K562 (cell line): ENCODE measurements around the gene MMP15. TPM values are rescaled to one million over a fixed set of nuclear protein-coding genes. Genes with fewer than 3 reads are reported as not detected.

ENCODE experiments used
- ATAC-seq: fragments of 200-7000 bp; cut with Tn5 transposase; 3 replicates; pipeline ENCODE4 v1.9.1; 2020; ENCODE audit warnings: moderate library complexity
- BruUV-seq: library from RNA; stranded (reverse); fragments of 400-500 nt; replicated peaks from 2 replicates; lab custom pipeline; 2021; lab: Mats Ljungman, UMichigan
- CTCF ChIA-PET: fragments of 300-600 bp; formaldehyde crosslinking; extraction: SDS; loops from one replicate; lab custom pipeline; 2021; ENCODE audit warnings: low intra/inter-chr PET ratio; lab: Yijun Ruan, JAX
- POLR2A ChIA-PET: fragments of 300-600, 350-650 bp; sonication (Branson Sonifier 250); formaldehyde crosslinking; extraction: SDS; loops from one replicate; lab custom pipeline; 2021; ENCODE audit warnings: antibody characterized with exemption, inconsistent platforms; lab: Yijun Ruan, JAX
- DNase-seq, 4 experiments: peaks; one replicate each; pipeline versions ENCODE4 v3.0.0 to v3.0.0-alpha.2; 2011 to 2018; ENCODE audit warnings: low spot score in 3 of 4, mixed read lengths in 3 of 4; ENCODE audit errors: extremely low read depth in 1 of 4
- FAIRE-seq: peaks from 2 replicates; lab custom pipeline; 2011; peaks lifted over from hg19 to GRCh38; lab: Jason Lieb, UNC
- H2AFZ ChIP-seq: 2 replicates; pipeline ENCODE4 v1.6.0; 2011; ENCODE audit warnings: low read depth, low read length, control low read depth, inconsistent platforms
- H3K27ac ChIP-seq: fragments of 200-600 bp; 3 replicates; pipeline ENCODE4 v1.8.0; 2011; ENCODE audit warnings: low read depth, mild to moderate bottlenecking, control low read depth, inconsistent platforms, low read length, moderate library complexity, mixed read lengths; ENCODE audit errors: extremely low read depth
- H3K27me3 ChIP-seq, 2 experiments: fragments of 300-600 bp in 1 of 2; 2 replicates in 1 of 2; 3 replicates in 1 of 2; pipeline versions ENCODE4 v1.6.0 to v1.8.0; 2011; ENCODE audit warnings: inconsistent platforms in 2 of 2, low read length in 2 of 2, mild to moderate bottlenecking in 1 of 2, mixed read lengths in 1 of 2, moderate library complexity in 1 of 2; ENCODE audit not compliant: control insufficient read depth in 2 of 2, insufficient read depth in 2 of 2
- H3K36me3 ChIP-seq: fragments of 300-600 bp; 3 replicates; pipeline ENCODE4 v1.8.0; 2011; ENCODE audit warnings: mild to moderate bottlenecking, low read length, inconsistent platforms; ENCODE audit not compliant: control insufficient read depth, insufficient read depth
- H3K4me1 ChIP-seq, 2 experiments: fragments of 200-600 bp in 1 of 2; replicated peaks in 1 of 2; 2 replicates in 1 of 2; 3 replicates in 1 of 2; pipeline versions ENCODE4 v1.5.1 to v1.8.0; 2011; ENCODE audit warnings: inconsistent platforms in 2 of 2, low read length in 2 of 2, mild to moderate bottlenecking in 1 of 2, mixed read lengths in 1 of 2, moderate library complexity in 1 of 2; ENCODE audit not compliant: control insufficient read depth in 2 of 2, insufficient read depth in 2 of 2
- H3K4me2 ChIP-seq: 2 replicates; pipeline ENCODE4 v1.6.1; 2011; ENCODE audit warnings: low read length, control low read depth, inconsistent platforms, mixed read lengths; ENCODE audit not compliant: insufficient read depth
- H3K4me3 ChIP-seq: fragments of 200-600 bp; sonication (generic), shearing (Covaris generic); 2 replicates; pipeline ENCODE4 v1.5.1; 2016; ENCODE audit warnings: control low read depth, inconsistent platforms
- H3K79me2 ChIP-seq: fragments of 200-600 bp; 3 replicates; pipeline ENCODE4 v1.8.0; 2011; ENCODE audit warnings: low read length, inconsistent platforms; ENCODE audit not compliant: control insufficient read depth, insufficient read depth
- H3K9ac ChIP-seq, 2 experiments: 2 replicates each; pipeline versions ENCODE4 v1.6.0 to v1.6.1; 2011; ENCODE audit warnings: low read depth in 2 of 2, low read length in 2 of 2, control low read depth in 1 of 2, inconsistent platforms in 1 of 2, mild to moderate bottlenecking in 1 of 2, mixed read lengths in 1 of 2; ENCODE audit not compliant: insufficient read depth in 1 of 2
- H3K9me1 ChIP-seq: one replicate; pipeline ENCODE4 v1.6.0; 2011; ENCODE audit warnings: inconsistent platforms, mild to moderate bottlenecking, low read length, moderate library complexity; ENCODE audit not compliant: control insufficient read depth, insufficient read depth
- H3K9me3 ChIP-seq: replicated peaks from 2 replicates; pipeline ENCODE4 v1.5.1; 2011; ENCODE audit warnings: low read depth, low read length, inconsistent platforms; ENCODE audit not compliant: control insufficient read depth, insufficient read depth
- H4K20me1 ChIP-seq: replicated peaks from 2 replicates; pipeline ENCODE4 v1.6.1; 2011; ENCODE audit warnings: low read length, inconsistent platforms, mixed read lengths; ENCODE audit not compliant: control insufficient read depth, insufficient read depth
- NUFIP1 ChIP-seq: fragments of 450-650 bp; IDR thresholded peaks from 2 replicates; pipeline ENCODE4 v1.6.1; 2018; ENCODE audit not compliant: partially characterized antibody
- SIN3A ChIP-seq, 2 experiments: fragments of 150-350 bp in 1 of 2; IDR thresholded peaks; 2 replicates each; pipeline ENCODE4 v1.6.1; 2011 to 2016; ENCODE audit warnings: borderline replicate concordance in 2 of 2, low read depth in 2 of 2, low read length in 2 of 2, mild to moderate bottlenecking in 2 of 2, moderate library complexity in 2 of 2; ENCODE audit not compliant: control insufficient read depth in 1 of 2
- TCFL5 ChIP-seq: fragments of 250-450 bp; sonication (Bioruptor Pico); conservative IDR thresholded peaks from 2 replicates; pipeline ENCODE4 v1.6.1; 2021; ENCODE audit warnings: mild to moderate bottlenecking, moderate library complexity, matching md5 sums
- ZNF717 ChIP-seq: fragments of 250-450 bp; sonication (Bioruptor Pico); IDR thresholded peaks from 2 replicates; pipeline ENCODE4 v1.5.0; 2021
- WGBS: fragments of 100-300 bp; shearing (Covaris generic); methylation state at CpG from one replicate; pipeline ENCODE4 v1.1.6; 2016; ENCODE audit warnings: low coverage, mixed read lengths; ENCODE audit not compliant: insufficient coverage; ENCODE audit errors: missing lambda C conversion rate; 5-methylcytosine and 5-hydroxymethylcytosine counted together
- in situ Hi-C: fragments of 300-500 bp; cut with MboI; formaldehyde crosslinking; loops from 4 replicates; pipeline ENCODE4 v1.15.0; 2018; ENCODE audit warnings: inconsistent platforms, mixed read lengths
- intact Hi-C: fragments of 100-400 bp; cut with micrococcal nuclease; formaldehyde crosslinking; loops from 2 replicates; pipeline ENCODE4 v1.14.2; 2022
- polyA plus RNA-seq, 8 experiments: library from polyadenylated mRNA; depleted of rRNA in 4 of 8; stranded (reverse) in 5 of 8; unstranded in 3 of 8; fragments of >200 nt; fragmentation: Nextera tagmentation in 2 of 8; fragmentation: Illumina TruSeq in 1 of 8; extraction: Ambion mirVana in 2 of 8; extraction: Trizol in 1 of 8; gene quantifications; 2 replicates each; pipeline versions ENCODE4 v1.2.1 to v1.2.3, GENCODE V29; 2011 to 2014; ENCODE audit warnings: inconsistent platforms in 1 of 8, missing spikeins in 1 of 8
- total RNA-seq, 7 experiments: library from RNA; depleted of rRNA in 6 of 7; stranded (reverse); fragments of >200 nt in 6 of 7; fragmentation: Illumina TruSeq in 2 of 7; extraction: Trizol in 2 of 7; gene quantifications; 2 replicates each; pipeline versions ENCODE4 v1.2.1 to v1.2.3, GENCODE V29; 2011 to 2021; ENCODE audit warnings: low replicate concordance in 1 of 7
- TF ChIP-seq, protein P1 (sequence below): fragments of 450-650 bp; IDR thresholded peaks from 2 replicates; pipeline ENCODE4 v1.6.1; 2017; ENCODE audit warnings: antibody characterized with exemption, mild to moderate bottlenecking

The MMP15 gene
- total and polyA plus RNA-seq, 9 of the 15 experiments (the other 6 are each of a cell fraction or from before 2014, with no cell fraction given), result 0.01 to 20.4 (median 5.5) TPM

DNA sequence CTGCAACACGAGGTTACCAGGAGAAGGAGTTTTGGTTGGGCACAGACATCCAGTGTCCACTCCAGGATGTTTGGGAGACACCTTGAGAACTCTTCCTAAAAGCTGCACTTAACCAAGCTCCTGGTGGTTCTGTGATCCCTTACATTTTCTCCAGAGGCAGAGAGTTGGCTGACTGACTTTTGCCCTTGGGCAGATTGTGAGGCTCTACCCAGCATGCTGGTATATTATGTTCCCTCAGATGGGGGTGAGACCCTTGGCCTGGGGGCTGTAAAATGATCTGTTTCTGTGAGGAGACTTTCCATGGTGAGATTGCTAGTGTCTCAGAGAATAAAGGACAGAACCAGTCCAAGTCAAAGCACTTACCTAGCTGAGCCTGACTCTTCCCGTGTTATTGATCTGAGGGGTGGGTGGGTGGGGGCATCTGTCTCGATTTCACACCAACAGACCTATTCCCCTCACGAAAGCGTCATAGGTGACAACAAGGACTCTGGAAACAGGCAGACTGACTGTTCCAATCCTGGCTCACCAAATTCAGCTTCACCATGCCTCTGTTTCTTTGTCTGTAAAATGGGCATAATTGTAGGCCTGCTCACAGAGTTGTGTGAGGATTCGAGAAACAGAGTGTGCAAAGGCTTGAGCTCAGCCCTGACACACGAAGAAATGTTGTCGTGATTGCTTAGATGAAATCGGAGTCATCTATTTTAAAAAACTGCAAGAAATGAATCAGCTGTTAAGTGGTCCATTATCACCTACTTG lies 12.2 kb upstream of the MMP15 start (continued):
- TF ChIP-seq, protein P1, sequence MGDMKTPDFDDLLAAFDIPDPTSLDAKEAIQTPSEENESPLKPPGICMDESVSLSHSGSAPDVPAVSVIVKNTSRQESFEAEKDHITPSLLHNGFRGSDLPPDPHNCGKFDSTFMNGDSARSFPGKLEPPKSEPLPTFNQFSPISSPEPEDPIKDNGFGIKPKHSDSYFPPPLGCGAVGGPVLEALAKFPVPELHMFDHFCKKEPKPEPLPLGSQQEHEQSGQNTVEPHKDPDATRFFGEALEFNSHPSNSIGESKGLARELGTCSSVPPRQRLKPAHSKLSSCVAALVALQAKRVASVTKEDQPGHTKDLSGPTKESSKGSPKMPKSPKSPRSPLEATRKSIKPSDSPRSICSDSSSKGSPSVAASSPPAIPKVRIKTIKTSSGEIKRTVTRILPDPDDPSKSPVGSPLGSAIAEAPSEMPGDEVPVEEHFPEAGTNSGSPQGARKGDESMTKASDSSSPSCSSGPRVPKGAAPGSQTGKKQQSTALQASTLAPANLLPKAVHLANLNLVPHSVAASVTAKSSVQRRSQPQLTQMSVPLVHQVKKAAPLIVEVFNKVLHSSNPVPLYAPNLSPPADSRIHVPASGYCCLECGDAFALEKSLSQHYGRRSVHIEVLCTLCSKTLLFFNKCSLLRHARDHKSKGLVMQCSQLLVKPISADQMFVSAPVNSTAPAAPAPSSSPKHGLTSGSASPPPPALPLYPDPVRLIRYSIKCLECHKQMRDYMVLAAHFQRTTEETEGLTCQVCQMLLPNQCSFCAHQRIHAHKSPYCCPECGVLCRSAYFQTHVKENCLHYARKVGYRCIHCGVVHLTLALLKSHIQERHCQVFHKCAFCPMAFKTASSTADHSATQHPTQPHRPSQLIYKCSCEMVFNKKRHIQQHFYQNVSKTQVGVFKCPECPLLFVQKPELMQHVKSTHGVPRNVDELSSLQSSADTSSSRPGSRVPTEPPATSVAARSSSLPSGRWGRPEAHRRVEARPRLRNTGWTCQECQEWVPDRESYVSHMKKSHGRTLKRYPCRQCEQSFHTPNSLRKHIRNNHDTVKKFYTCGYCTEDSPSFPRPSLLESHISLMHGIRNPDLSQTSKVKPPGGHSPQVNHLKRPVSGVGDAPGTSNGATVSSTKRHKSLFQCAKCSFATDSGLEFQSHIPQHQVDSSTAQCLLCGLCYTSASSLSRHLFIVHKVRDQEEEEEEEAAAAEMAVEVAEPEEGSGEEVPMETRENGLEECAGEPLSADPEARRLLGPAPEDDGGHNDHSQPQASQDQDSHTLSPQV, result no peak

- no peak for DNase-seq
- in situ Hi-C loops, result loop anchor here (10.0 kb wide), 2 partner anchors 108 to 278 kb away; partner anchors contain the start of genes CFAP20 and PRSS54
- CTCF ChIA-PET, result no interaction called here
Measured at GRCh38 chr16:58016840-58017446, 8.6 kb upstream of the MMP15 start.

More at GRCh38 chr16:58016840-58017446, 8.6 kb upstream of the MMP15 start:
- no TSS peak for BruUV-seq
- WGBS, result 61% methylated on average over 12 of the region's 12 CpGs
- ATAC-seq (no peak), FAIRE-seq (no peak)
- peaks cover 36% of the 10 kb centered on the region; the same call in 2 of the 3 replicates for H3K36me3 ChIP-seq
- no peak overlapping the region for H3K9ac ChIP-seq
- no peak overlapping the region for H3K27ac ChIP-seq
- H3K79me2 ChIP-seq, result no peaks in the 10 kb centered on the region
- intact Hi-C loops, result no loop called here
- H3K27me3 ChIP-seq, result no peaks in the 10 kb centered on the region
- H3K9me1 ChIP-seq, result peaks cover 2% of the 10 kb centered on the region
- H3K4me2 ChIP-seq, result no peak overlapping the region
- H3K4me3 ChIP-seq, result no peak overlapping the region
- no peaks in the 10 kb centered on the region for H4K20me1 ChIP-seq
- TF ChIP-seq ZNF717 (no peak), NUFIP1 (no peak), TCFL5 (CRISPR knock-in tag) (no peak), SIN3A (IDR thresholded peaks at IDR 0.05; ENCODE audit: borderline replicate concordance in 2 of 2, control insufficient read depth in 1 of 2, low read depth in 2 of 2, low read length in 2 of 2) (no peak)
- TF ChIP-seq, all 486 proteins: peak for 0
- Histone ChIP-seq H2AFZ (no peak overlapping the region), H3K9me3 (no peaks in the 10 kb centered on the region), H3K4me1 (no peaks in the 10 kb centered on the region)
- POLR2A ChIA-PET, result no interaction called here
